ENCODE measurements around the gene ZNF594.
"Not testable (repeated sequence)": the region's sequence is repeated elsewhere in the genome, so short reads cannot be mapped to it uniquely, and the experiment has no call there.

GRCh38 chr17:5132503-5133225 lies 59.0 kb downstream of the ZNF594 start:
- TF ChIP-seq CTCF (conservative IDR thresholded peaks at IDR 0.05; ENCODE audit: low read length), result peak; percentile 58
- TF ChIP-seq EZH2phosphoT487 (IDR thresholded peaks at IDR 0.05; ENCODE audit: borderline replicate concordance), result not testable (repeated sequence)

Measured in Loucy (cell line).